Ureter (tissue), 1 donor: Measurements from ENCODE around the gene CAVIN2. TPM values are rescaled to one million over a fixed set of nuclear protein-coding genes. Genes with fewer than 3 reads are reported as not detected.

Source experiments
- DNase-seq: peaks from one replicate; pipeline ENCODE4 v3.0.0-alpha.2; 2020; ENCODE audit warnings: low spot score
- total RNA-seq: library from RNA; stranded (reverse); gene quantifications from one replicate; pipeline ENCODE4 v1.2.4, GENCODE V29; 2023
- donor health status: DM: yes; HTN: yes; CAD: no.

CAVIN2 gene
- total RNA-seq, 1 donor from 2014 or later, result 52.4 TPM

DNA sequence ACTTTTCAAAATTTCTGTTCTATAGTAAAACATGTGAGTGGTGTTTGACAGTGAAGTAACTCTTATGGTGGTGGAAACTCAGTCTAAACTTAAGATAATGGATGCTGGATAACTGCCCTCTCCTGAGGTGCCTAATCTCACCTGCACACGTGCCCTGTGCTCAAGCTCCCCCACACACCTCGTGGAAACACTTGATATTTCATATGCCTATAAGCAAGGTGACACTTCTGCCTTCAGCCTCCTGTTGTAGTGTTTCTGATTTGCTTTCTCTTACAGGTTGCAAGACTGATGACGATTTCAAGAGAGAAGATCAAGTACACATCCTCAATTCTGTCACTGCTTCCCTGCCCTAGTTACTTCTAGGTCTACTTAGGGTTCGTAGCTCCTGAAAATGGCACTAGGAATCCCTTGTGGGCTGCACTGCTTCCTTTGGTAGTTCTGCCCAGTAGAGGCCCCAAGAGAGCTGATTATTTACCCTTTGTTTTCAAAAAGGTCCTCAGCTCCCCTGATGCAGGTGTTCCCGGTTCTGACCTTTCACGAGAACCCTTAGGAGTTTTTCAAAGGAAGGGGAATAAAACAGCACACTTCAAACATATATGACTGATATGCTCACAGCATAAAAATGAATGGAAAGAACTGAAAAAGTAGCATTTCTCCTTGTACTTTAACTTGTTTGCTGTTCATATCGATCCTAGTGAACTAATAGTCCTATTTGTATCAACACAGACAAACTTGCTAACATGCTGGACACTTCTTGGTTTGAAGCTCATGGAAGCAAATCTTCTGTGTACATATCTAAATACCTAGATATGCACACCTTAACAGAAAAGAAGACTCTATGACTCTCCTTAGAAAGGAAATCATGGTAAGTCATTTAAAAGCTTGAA is 6.7 kb downstream of the CAVIN2 start:
- DNase-seq, result no peak

DNA sequence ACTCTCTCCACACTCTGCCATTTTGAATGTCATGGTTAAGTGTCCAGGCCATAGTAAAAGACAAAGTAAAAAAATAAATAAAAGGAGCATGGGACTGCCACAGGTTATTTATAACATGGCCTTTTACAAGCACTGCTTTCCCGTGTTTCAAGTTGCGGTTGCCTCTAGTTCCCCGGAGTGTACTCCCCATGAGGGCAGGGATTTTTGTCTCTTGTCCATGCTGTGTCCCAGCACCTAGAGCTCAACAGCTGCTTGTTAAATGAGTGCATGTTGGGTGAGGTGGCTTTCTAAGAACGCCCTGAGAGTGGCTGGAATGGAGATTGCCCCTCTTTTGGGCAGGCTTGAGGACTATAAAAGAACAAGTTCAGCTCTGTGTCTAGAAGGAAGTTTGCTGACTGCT is 8.4 kb downstream of the CAVIN2 start:
- no peak for DNase-seq

GRCh38 chr2:191836853-191837769 is 9.8 kb downstream of the CAVIN2 start:
- no peak for DNase-seq

GRCh38 chr2:191836471-191836852 is 10.4 kb downstream of the CAVIN2 start:
- no peak for DNase-seq

DNA sequence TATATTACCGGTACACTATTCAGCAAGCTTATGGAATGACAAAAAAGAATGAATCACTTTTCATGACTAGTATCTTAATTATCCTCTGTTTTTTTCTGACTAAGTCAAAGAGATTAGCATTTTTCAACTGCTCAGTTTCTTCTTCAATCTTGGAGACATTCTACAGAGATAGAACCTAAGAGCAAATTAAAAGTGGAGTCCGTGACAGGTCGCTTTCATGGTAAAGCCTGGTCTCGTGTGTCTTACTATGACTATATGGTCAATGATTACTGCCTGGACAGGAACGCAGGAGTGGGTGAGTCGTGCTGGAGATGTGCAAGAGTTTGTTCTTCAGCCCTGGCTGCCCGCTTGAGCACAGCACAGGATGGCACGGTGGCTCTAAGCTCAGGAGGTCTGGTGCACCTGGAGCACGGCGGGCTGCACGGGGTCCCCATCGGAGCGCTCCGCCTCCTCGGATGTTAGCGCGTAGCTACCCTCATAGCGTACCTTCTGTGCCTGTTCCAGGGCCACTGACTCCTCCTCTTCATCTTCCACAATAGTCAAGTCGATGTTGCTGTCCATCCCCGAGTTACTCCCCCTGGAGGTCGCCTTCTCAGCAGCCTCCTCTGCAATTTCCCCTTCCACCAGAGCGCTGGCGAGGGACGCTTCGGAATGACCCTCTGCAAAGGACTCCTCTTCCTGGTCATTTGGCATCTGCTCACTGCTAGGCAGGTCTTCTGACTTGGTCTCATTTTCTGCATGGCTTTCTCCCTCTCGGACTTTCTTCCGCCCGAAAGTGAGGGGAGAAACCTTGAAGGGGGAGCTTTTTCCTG is 11.1 kb downstream of the CAVIN2 start:
- DNase-seq, result no peak

DNA sequence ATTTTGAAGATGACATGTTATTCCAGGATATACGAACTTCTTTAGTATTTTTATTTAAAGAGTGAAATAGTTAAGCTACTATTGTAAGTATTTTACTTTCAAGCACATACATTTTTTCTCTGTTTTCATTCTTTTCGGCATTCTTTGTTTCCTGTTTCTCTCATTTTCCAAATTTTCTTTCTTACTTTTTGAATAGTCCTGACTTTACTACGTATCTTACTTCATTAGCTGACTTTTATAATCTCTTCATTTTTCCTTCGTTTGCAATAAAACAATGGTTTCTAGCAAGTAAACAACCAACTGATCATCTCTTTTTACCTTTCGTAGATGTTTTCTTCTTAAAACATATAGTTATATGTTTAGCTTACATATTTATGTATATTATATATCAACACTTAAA is 11.8 kb downstream of the CAVIN2 start:
- no peak for DNase-seq

DNA sequence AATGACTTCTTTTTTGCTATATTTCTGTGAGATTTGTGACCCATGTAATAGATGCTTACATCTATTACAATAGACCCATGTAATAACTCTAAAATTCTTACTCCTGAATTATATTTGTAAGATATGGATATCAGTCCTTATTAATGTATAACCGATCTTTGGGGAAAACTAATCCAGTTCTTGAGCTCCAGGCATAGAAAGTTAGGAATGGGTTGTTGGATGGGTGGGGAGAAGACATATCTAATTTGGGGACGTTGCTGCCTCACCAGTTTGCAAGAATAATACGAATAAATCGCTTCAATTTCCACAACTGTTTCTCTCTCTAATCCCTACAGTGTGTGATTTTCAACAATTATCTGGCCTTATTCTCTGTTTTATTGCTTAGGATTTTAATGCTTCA is 13.5 kb downstream of the CAVIN2 start:
- no peak for DNase-seq

DNA sequence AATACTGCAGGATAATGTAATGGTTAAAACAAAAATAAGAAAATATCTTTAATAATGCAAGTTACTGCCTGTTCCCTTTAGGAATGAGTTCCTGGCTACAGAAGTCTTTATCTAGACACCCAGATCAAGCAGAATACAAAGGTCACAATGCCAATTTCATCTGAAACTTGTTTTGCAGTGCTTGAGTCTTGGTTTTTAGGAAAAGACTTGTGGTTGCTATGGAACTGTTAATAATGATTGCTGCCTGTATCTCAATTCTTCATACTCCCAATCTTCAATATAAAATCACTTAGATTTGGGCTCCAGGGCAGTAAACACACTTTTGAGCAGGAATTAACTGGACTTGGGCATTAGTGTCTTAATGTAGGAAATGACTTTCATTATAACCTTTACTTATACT is 14.2 kb downstream of the CAVIN2 start:
- no peak for DNase-seq

GRCh38 chr2:191831410-191831994 is 15.4 kb downstream of the CAVIN2 start:
- DNase-seq, result no peak

GRCh38 chr2:191824398-191824797 is 22.5 kb downstream of the CAVIN2 start:
- DNase-seq, result no peak

DNA sequence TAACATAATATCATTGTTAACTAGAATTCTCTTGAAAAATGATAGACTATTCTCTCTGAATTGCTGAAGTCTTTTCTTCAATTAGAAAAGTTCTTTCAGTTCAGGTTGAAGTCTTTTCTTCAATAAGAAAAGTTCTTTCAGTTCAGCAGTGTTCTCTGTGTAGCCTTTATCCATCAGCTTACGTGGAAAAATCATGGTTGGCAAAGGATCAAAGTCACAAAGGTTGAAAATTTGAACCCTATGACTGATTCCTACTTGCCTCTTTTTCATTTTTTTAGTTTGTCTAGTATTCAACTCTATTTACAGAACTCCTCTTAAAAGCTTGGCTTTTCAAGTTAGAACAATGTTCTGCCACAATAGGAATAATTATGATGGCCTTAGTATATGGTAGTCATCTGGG is 25.8 kb downstream of the CAVIN2 start:
- DNase-seq, result no peak

GRCh38 chr2:191818725-191819350 is 28.1 kb downstream of the CAVIN2 start:
- DNase-seq, result no peak

DNA sequence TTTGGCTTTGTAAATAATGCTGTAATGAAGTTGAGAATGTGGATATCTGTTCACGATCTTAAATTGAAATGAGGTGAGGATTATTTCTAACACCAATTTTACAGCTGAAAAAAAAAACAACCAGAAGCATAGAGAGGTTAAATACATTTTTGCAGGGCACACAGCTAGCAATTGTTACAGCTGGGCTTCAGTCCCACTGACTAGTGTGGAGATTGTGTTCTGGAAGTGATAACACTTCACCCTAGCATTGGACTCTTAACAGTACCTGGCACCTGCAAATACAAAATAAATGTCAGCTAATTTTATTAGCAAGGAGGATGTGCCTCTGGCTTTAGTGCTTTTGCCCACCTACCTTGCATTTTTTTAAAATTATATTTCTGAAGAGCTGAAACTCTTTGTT is 28.8 kb downstream of the CAVIN2 start:
- DNase-seq, result no peak

GRCh38 chr2:191815010-191815409 is 31.9 kb downstream of the CAVIN2 start:
- no peak for DNase-seq

DNA sequence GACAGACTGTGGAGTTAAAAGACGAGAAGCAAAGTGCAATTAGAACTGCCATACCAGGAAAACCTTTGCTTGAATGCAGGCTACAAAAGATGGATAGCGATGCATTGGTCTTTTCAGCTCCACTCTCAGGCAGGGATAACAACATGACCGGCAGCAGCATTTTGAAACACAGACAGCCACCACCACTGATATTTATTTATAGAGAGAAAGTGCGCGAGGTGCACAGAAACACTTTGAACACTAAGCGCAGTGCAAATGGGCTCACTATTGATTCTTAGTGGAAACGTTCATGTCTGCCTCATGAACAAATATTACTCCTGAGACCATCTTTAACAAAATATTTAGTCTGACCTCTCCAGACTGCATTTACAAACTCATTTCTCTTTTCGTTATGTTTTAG is 32.9 kb downstream of the CAVIN2 start:
- DNase-seq, result no peak

DNA sequence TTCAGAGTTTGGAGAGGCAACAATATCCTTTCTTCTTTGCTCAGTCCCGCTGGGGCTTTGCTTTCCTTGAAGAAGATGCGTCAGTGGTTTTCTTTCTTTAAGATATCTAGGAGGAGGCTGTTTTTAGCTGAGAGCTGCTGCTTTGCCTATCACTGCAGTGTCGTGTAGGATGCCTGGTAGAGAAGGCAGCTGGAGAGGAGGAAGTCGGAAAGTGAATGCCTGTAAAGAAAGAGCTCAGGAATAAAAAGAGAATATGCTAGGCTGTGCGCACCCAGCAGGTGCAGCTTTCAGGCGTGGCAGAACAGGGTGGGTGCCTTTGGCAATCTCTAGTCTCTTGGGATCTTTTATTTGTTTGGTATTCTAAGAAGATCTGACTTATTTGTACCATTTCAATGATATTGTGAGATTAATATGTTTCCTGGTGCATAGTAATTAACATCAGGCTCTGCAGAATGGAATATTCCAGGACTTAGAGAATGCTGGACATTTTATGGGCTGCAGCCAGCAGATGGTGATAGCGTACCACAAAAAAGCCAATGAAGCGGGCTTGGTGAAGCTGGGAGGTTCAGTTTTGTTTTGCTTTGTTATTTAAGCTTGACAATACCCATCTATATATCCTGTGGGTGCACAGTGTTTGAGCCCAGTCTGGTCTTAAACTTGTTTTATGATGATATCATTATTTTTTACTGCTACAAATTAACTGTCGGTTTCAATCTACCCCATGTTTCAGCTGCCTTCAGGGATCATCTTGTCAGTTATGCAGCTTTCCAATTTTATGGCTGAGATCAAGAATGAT is 34.9 kb downstream of the CAVIN2 start:
- DNase-seq, result peak; percentile 65

DNA sequence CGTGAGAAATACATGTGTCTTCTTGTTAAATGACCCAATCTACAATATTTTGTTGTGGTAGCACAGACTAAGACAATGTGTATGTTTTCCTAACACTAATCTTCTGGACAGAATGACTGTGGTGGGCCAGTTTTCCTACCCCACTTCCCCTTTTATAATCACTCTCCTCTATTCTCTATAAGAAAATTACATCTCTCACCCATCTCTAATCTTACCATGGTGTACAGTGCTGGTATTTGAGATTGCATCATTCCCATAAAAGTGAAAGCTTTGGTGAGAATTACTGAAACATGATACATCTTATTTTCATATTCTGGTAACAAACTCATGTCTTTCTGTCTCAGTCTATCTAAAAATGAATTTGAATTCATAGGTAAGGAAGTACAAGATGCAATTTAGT is 40.5 kb downstream of the CAVIN2 start:
- no peak for DNase-seq

DNA sequence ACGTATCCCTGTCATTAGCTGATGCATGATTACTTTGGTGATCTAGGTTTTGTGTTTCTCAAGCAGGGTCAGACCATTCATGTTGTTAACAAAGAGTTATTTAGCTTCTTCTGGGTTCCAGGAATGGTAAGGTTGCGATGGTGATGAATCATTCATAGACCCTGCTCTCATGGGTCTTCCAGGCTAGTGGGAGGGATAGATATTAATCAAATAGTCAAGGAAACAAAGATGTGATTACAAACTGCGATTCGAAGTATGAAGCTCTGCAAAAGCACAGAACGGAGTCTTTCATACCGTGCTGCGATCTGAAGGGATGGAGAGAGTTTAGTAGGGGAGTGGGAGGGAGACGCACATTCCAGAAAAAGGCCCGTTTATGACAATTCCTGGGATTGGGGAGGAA is 42.1 kb downstream of the CAVIN2 start:
- DNase-seq, result no peak

DNA sequence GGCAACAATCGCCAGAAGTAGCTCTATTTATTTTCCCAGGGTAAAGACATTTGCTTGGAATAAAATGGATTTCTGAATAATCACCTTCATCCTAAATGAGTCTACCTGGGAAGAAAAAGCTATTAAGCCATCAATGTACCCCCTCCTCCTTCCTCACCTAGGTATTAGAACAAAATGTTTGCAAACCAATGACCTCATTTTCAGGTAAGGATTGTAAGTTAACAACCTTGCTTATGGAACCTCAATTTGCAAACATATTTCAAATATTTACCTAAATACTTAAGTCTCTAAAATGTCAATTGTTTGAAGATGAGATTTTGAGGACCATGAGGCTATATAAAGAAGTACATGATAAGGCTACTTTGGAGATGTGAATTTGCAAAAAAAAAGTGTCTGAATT is 43.9 kb downstream of the CAVIN2 start:
- no peak for DNase-seq

GRCh38 chr2:191802180-191802579 is 44.7 kb downstream of the CAVIN2 start:
- no peak for DNase-seq
